GM23338 (cell line): ENCODE results near the gene HOXA10.

ENCODE experiments used
- CTCF ChIP-seq, 2 experiments: fragments of 200-600 bp in 1 of 2; sonication (generic) in 1 of 2; conservative IDR thresholded peaks; 2 replicates each; pipeline versions ENCODE4 v1.5.1 to v1.6.1; 2016 to 2017; ENCODE audit warnings: antibody characterized with exemption in 2 of 2, low read depth in 2 of 2, mild to moderate bottlenecking in 2 of 2, moderate library complexity in 1 of 2
- EZH2phosphoT487 ChIP-seq: fragments of 200-600 bp; sonication (generic); IDR thresholded peaks from one replicate; pipeline ENCODE4 v1.8.1; 2018; ENCODE audit warnings: antibody characterized with exemption; ENCODE audit not compliant: unreplicated experiment

GRCh38 chr7:27148031-27148755 is 25.9 kb downstream of the HOXA10 start:
- no peak for TF ChIP-seq CTCF (conservative IDR thresholded peaks at IDR 0.05; ENCODE audit: low read depth in 2 of 2)
- peak; percentile 81 for TF ChIP-seq EZH2phosphoT487
